Heart right ventricle (tissue), 16 donors: ENCODE data around the gene MAP3K13. TPM values are rescaled to one million over a fixed set of nuclear protein-coding genes. Genes with fewer than 3 reads are reported as not detected.
A peak's percentile ranks its signal among the peaks of the same experiment; 100 is the strongest.

ENCODE experiments used
- ATAC-seq, 8 donors: fragments of 200-7000 bp; cut with Tn5 transposase; one replicate each; pipeline ENCODE4 v1.9.1; 2020; ENCODE audit warnings: mild to moderate bottlenecking in 8 of 8, moderate library complexity in 8 of 8, moderate number of reproducible peaks in 1 of 8
- DNase-seq, 2 donors: peaks; one replicate each; pipeline ENCODE4 v3.0.0-alpha.2; 2020
- H3K27ac ChIP-seq, 10 donors: fragments of 200-600 bp; sonication (generic) in 2 of 10; one replicate each; pipeline versions ENCODE4 v1.5.0 to v1.8.0; 2020 to 2022; ENCODE audit warnings: mild to moderate bottlenecking in 3 of 10
- H3K27me3 ChIP-seq, 7 donors: fragments of 200-600 bp; one replicate each; pipeline ENCODE4 v1.8.0; 2021 to 2022; ENCODE audit warnings: mild to moderate bottlenecking in 2 of 7
- H3K36me3 ChIP-seq, 9 donors: fragments of 200-600 bp; sonication (generic) in 1 of 9; one replicate each; pipeline versions ENCODE4 v1.5.0 to v1.8.0; 2020 to 2022; ENCODE audit warnings: mild to moderate bottlenecking in 2 of 9
- H3K4me1 ChIP-seq, 9 donors: fragments of 200-600 bp; sonication (generic) in 1 of 9; one replicate each; pipeline versions ENCODE4 v1.5.0 to v1.8.0; 2020 to 2022; ENCODE audit warnings: mild to moderate bottlenecking in 4 of 9
- H3K4me3 ChIP-seq, 10 donors: fragments of 200-600 bp; sonication (generic) in 2 of 10; one replicate each; pipeline versions ENCODE4 v1.5.0 to v1.8.0; 2020 to 2022; ENCODE audit warnings: mild to moderate bottlenecking in 7 of 10, moderate library complexity in 2 of 10
- H3K9me3 ChIP-seq, 11 donors: fragments of 200-600 bp in 10 of 11; sonication (generic) in 2 of 11; one replicate each; pipeline versions ENCODE4 v1.5.0 to v1.8.0; 2013 to 2022; ENCODE audit warnings: mild to moderate bottlenecking in 2 of 11, control low read depth in 1 of 11, moderate library complexity in 1 of 11
- CTCF ChIP-seq, 9 donors: fragments of 200-600 bp; sonication (generic) in 2 of 9; IDR thresholded peaks; one replicate each; pipeline versions ENCODE4 v1.5.0 to v1.8.0; 2021 to 2022; ENCODE audit warnings: antibody characterized with exemption in 9 of 9, mild to moderate bottlenecking in 5 of 9, moderate library complexity in 1 of 9
- WGBS, 2 donors: extraction: QIAGEN DNeasy Blood & Tissue Kit; methylation state at CpG; one replicate each; pipeline ENCODE4 v1.1.7; 2013; ENCODE audit warnings: inconsistent platforms in 1 of 2; 5-methylcytosine and 5-hydroxymethylcytosine counted together
- intact Hi-C, 10 donors: fragments of 100-400 bp; cut with DNase I; formaldehyde crosslinking; loops; one replicate each; pipeline versions ENCODE4 v1.11.1 to v1.14.2; 2022
- polyA plus RNA-seq, 2 donors: library from polyadenylated mRNA; stranded (reverse); fragments of 200-250 nt; gene quantifications; one replicate each; pipeline ENCODE4 v1.2.3, GENCODE V29; 2013
- total RNA-seq, 10 donors: library from RNA; stranded (reverse); fragmentation: NEBNext Ultra II Directional in 3 of 10; extraction: Animal tissue kit (Norgen Biotek cat#: 25700) in 3 of 10; gene quantifications; one replicate each; pipeline versions ENCODE4 v1.2.1 to v1.2.4, GENCODE V29; 2021 to 2023
- donor health status: Arrhythmogenic right ventricular cardiomyopathy.
- donor health status: ischemic (EF 13 %, LVEDD 7.1; RV severe dilation, severe dysfunction).
- donor health status: healthy with polysubstance abuse.
- donor health status: DM: no; HTN: yes; CAD: no.
- donor health status: DM: no; HTN: no; CAD: no.
- donor health status: ischemic (EF 25% LVEDD 6.9; RV normal size, moderate dysfunction).
- donor health status: ischemic (EF 25% LVEDD 5.7; RV mildly dilated, moderate dysfunction).
- donor health status: healthy.
- donor health status: DM: yes; HTN: yes; CAD: no.
- donor health status: Ischemic cardiomyopathy.
- donor health status: ischemic (EF 35%, LVEDD 5.7; RV mildly dilated, moderate dysfunction).
- donor health status: nonischemic (EF 11% LVEDD 7.7; RV severe dilation, severe dysfunction).
- donor health status: DM: yes; HTN: yes; CAD: no.
- donor health status: PGD.
- donor health status: ischemic (EF 29% LVEDD 5.4; RV normal size, mild dysfunction).
- donor health status: nonischemic (EF 23%, LVEDD 6.1; RV moderate dilation, normal function).

Gene MAP3K13
- total and polyA plus RNA-seq, 12 donors: 7.1 to 14.9 (median 10.5) TPM

GRCh38 chr3:185337231-185337816 is 25.6 kb upstream of the MAP3K13 start:
- Histone ChIP-seq H3K27ac (no peak overlapping the region), H3K4me3 (no peak overlapping the region), H3K4me1 (peaks cover 0 to 17% (median 0%) of the 10 kb centered on the region in 9 donors), H3K36me3 (no peaks in the 10 kb centered on the region), H3K9me3 (no peaks in the 10 kb centered on the region), H3K27me3 (no peaks in the 10 kb centered on the region)
- no peak for TF ChIP-seq CTCF (IDR thresholded peaks at IDR 0.05)
- DNase-seq (no peak), ATAC-seq (no peak)
- 90 to 93% methylated on average over 5 of the region's 5 CpGs for WGBS, 2 donors
- intact Hi-C loops: no loop called here

- H3K4me3 ChIP-seq: no peak overlapping the region
- no peak for TF ChIP-seq CTCF (IDR thresholded peaks at IDR 0.05)
- no peak for ATAC-seq
- H3K4me1 ChIP-seq: peaks cover 0 to 20% (median 0%) of the 10 kb centered on the region in 9 donors
- H3K36me3 ChIP-seq: no peaks in the 10 kb centered on the region
- 98% methylated on average over 2 of the region's 2 CpGs for WGBS, 2 donors
- H3K27me3 ChIP-seq: no peaks in the 10 kb centered on the region
- intact Hi-C loops: no loop called here
- H3K9me3 ChIP-seq: no peaks in the 10 kb centered on the region
- no peak for DNase-seq
- no peak overlapping the region for H3K27ac ChIP-seq
Observed at GRCh38 chr3:185339945-185340344, 23.0 kb upstream of the MAP3K13 start.

- H3K4me3 ChIP-seq: no peak overlapping the region
- ATAC-seq (no peak), DNase-seq (no peak)
- H3K4me1 ChIP-seq: peaks cover 0 to 20% (median 0%) of the 10 kb centered on the region in 9 donors
- no peaks in the 10 kb centered on the region for H3K9me3 ChIP-seq
- intact Hi-C loops: no loop called here
- no peak for TF ChIP-seq CTCF (IDR thresholded peaks at IDR 0.05)
- no peaks in the 10 kb centered on the region for H3K27me3 ChIP-seq
- no peaks in the 10 kb centered on the region for H3K36me3 ChIP-seq
- no peak overlapping the region for H3K27ac ChIP-seq
- 94 to 95% methylated on average over 2 of the region's 2 CpGs for WGBS, 2 donors
Observed at GRCh38 chr3:185340751-185341150, 22.2 kb upstream of the MAP3K13 start.

DNA sequence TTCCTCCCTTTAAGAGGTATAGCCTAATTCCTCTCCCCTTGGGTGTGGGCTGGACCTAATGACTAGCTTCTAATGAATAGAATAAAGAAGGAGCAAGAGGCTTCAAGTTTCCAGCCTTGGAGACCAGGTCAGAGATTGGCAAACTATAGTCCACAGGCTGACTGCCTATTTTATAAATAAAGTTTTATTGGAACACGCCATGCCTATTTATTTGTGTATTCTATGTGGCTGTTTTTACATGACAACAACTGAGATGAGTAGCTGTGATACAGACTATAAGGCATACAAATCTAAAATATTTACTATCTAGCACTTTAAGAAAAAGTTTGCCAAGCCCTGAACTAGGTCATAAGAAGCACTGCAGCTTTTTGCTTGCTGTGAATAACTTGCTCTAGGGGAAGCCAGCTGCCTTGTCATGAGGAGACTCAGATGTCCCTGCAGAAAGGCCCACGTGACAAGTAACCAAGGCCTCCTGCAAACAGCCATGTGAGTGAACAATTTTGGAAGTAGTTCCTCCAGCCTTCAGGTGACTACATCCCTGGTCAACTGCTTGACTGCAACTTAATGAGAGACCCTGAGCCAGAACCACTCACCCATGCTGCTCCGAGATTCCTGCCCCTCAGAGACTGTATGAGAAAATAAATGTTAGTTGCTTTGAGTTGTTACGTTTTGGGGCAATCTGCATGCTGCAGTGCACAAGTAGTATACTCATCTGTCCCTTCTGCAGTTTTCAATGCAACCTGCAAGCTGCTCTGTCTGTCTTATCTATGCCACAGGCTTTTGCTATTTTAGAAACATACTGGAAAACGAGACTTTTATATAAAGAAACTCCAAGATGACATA is 21.1 kb upstream of the MAP3K13 start:
- WGBS, 2 donors: 67 to 71% methylated on average over 5 of the region's 5 CpGs
- intact Hi-C loops: no loop called here
- ATAC-seq (peak in 4 of 8 donors; percentile 25 to 68 (median 55)), DNase-seq (no peak)
- Histone ChIP-seq H3K9me3 (no peaks in the 10 kb centered on the region), H3K27ac (no peak overlapping the region), H3K27me3 (no peaks in the 10 kb centered on the region), H3K4me3 (no peak overlapping the region), H3K4me1 (peaks cover 0 to 20% (median 0%) of the 10 kb centered on the region in 9 donors), H3K36me3 (no peaks in the 10 kb centered on the region)
- no peak for TF ChIP-seq CTCF (IDR thresholded peaks at IDR 0.05)
